Vagina (tissue), 2 donors: ENCODE measurements around the gene MRTFB. TPM values are rescaled to one million over a fixed set of nuclear protein-coding genes. Genes with fewer than 3 reads are reported as not detected.

ENCODE experiments used
- DNase-seq, 2 donors: peaks; one replicate each; pipeline ENCODE4 v3.0.0-alpha.2; 2017; ENCODE audit errors: extremely low spot score in 2 of 2
- H3K27ac ChIP-seq: fragments of 200-600 bp; sonication (generic); one replicate; pipeline ENCODE4 v1.5.1; 2019
- H3K27me3 ChIP-seq: fragments of 200-600 bp; sonication (generic); one replicate; pipeline ENCODE4 v1.5.1; 2019
- H3K36me3 ChIP-seq, 2 donors: fragments of 200-600 bp; sonication (generic); one replicate each; pipeline ENCODE4 v1.5.1; 2017 to 2019
- H3K4me1 ChIP-seq: fragments of 200-600 bp; sonication (generic); one replicate; pipeline ENCODE4 v1.5.1; 2019
- H3K4me3 ChIP-seq, 2 donors: fragments of 200-600 bp; sonication (generic); 1 replicate in 1 of 2; 2 replicates in 1 of 2; pipeline ENCODE4 v1.5.1; 2016 to 2019
- H3K9me3 ChIP-seq: fragments of 200-600 bp; sonication (generic); one replicate; pipeline ENCODE4 v1.5.1; 2019
- POLR2A ChIP-seq, 2 donors: fragments of 450-650 bp; IDR thresholded peaks; one replicate each; pipeline ENCODE4 v1.6.1; 2017; ENCODE audit warnings: antibody characterized with exemption in 2 of 2, mild to moderate bottlenecking in 2 of 2, moderate library complexity in 2 of 2
- POLR2AphosphoS5 ChIP-seq, 2 donors: sonication (generic); formaldehyde crosslinking; IDR thresholded peaks; one replicate each; pipeline ENCODE4 v1.9.0; 2017; ENCODE audit warnings: antibody characterized with exemption in 2 of 2, mild to moderate bottlenecking in 2 of 2, low read depth in 1 of 2; ENCODE audit not compliant: insufficient read depth in 1 of 2
- intact Hi-C: fragments of 100-400 bp; cut with DNase I; formaldehyde crosslinking; loops from one replicate; pipeline ENCODE4 v1.15.1; 2023
- total RNA-seq: library from RNA; depleted of rRNA; stranded (reverse); fragments of >200 nt; gene quantifications from one replicate; pipeline ENCODE4 v1.2.3, GENCODE V29; 2016
- TF ChIP-seq, protein P1 (sequence below), 3 experiments: fragments of 450-650 bp in 2 of 3; fragments of 200-600 bp in 1 of 3; sonication (generic) in 1 of 3; IDR thresholded peaks; one replicate each; pipeline ENCODE4 v1.5.1; 2017 to 2019; ENCODE audit warnings: antibody characterized with exemption in 3 of 3, mild to moderate bottlenecking in 2 of 3, moderate library complexity in 2 of 3

MRTFB gene
- total RNA-seq, 1 donor from 2014 or later = 103 TPM

DNA sequence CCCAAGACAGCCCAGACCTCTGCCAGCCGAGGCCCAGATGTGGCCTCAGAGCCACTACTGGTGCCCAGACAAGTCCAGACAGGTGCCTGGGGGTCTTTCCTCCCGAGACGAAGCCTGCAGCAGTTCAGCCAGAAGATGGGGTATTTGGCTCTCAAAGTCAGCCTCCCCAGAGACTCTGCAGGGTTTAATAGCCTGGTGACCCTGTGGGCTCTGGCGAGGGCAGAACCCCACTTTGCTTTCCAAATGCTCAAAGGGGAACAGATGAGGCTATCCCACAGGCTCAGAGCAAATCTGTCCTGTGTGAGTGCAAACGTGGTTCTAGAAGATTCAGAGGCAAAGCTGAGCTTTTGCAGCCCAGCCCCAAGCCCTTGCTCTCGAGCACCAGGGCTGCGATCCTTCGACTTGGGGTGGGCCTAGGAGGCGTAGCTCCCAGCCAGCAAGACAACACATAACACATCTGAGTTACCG lies 236.0 kb downstream of the MRTFB start:
- H3K4me3 ChIP-seq = no peak overlapping the region
- TF ChIP-seq POLR2A (IDR thresholded peaks at IDR 0.05) = no peak
- TF ChIP-seq, protein P1, sequence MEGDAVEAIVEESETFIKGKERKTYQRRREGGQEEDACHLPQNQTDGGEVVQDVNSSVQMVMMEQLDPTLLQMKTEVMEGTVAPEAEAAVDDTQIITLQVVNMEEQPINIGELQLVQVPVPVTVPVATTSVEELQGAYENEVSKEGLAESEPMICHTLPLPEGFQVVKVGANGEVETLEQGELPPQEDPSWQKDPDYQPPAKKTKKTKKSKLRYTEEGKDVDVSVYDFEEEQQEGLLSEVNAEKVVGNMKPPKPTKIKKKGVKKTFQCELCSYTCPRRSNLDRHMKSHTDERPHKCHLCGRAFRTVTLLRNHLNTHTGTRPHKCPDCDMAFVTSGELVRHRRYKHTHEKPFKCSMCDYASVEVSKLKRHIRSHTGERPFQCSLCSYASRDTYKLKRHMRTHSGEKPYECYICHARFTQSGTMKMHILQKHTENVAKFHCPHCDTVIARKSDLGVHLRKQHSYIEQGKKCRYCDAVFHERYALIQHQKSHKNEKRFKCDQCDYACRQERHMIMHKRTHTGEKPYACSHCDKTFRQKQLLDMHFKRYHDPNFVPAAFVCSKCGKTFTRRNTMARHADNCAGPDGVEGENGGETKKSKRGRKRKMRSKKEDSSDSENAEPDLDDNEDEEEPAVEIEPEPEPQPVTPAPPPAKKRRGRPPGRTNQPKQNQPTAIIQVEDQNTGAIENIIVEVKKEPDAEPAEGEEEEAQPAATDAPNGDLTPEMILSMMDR (IDR thresholded peaks at IDR 0.05) = no peak
- no peak for TF ChIP-seq POLR2AphosphoS5 (IDR thresholded peaks at IDR 0.05; ENCODE audit: insufficient read depth in 1 of 2, low read depth in 1 of 2)
- peak overlapping the region; percentile 69 for H3K27ac ChIP-seq
- H3K27me3 ChIP-seq = no peaks in the 10 kb centered on the region
- H3K36me3 ChIP-seq = no peaks in the 10 kb centered on the region
- intact Hi-C loops = no loop called here
- H3K9me3 ChIP-seq = no peaks in the 10 kb centered on the region
- no peak for DNase-seq
- H3K4me1 ChIP-seq = peaks cover 63% of the 10 kb centered on the region

GRCh38 chr16:14307527-14308367 lies 236.6 kb downstream of the MRTFB start:
- TF ChIP-seq, protein P1 (IDR thresholded peaks at IDR 0.05) = no peak
- TF ChIP-seq POLR2AphosphoS5 (IDR thresholded peaks at IDR 0.05; ENCODE audit: insufficient read depth in 1 of 2, low read depth in 1 of 2) (no peak), POLR2A (IDR thresholded peaks at IDR 0.05) (no peak)
- Histone ChIP-seq H3K27me3 (no peaks in the 10 kb centered on the region), H3K36me3 (no peaks in the 10 kb centered on the region), H3K27ac (peak overlapping the region; percentile 69), H3K9me3 (no peaks in the 10 kb centered on the region), H3K4me3 (no peak overlapping the region), H3K4me1 (peaks cover 63% of the 10 kb centered on the region)
- DNase-seq = no peak
- intact Hi-C loops = no loop called here

DNA sequence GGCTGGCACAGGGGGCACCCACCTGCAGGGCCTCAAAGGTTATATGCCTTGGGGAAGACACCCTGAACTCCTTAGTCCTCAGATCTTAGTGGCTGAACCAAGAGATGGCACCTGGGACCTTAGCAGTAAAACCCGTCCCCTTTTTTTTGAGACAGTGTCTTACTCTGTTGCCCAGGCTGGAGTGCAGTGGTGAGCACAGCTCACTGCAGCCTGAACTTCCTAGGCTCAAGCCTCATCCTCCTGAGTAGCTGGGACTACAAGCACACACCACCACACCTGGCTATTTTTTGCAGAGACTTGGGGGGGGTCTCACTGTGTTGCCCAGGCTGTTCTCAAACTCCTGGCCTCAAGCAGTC lies 237.2 kb downstream of the MRTFB start:
- Histone ChIP-seq H3K27me3 (no peaks in the 10 kb centered on the region), H3K9me3 (no peaks in the 10 kb centered on the region), H3K36me3 (no peaks in the 10 kb centered on the region), H3K27ac (peak overlapping the region; percentile 69), H3K4me1 (peaks cover 67% of the 10 kb centered on the region), H3K4me3 (no peak overlapping the region)
- TF ChIP-seq POLR2A (IDR thresholded peaks at IDR 0.05) (no peak), POLR2AphosphoS5 (IDR thresholded peaks at IDR 0.05; ENCODE audit: insufficient read depth in 1 of 2, low read depth in 1 of 2) (no peak)
- TF ChIP-seq, protein P1 (IDR thresholded peaks at IDR 0.05) = no peak
- intact Hi-C loops = no loop called here
- DNase-seq = no peak

GRCh38 chr16:14309001-14309886 lies 238.1 kb downstream of the MRTFB start:
- H3K4me3 ChIP-seq = no peak overlapping the region
- no peak for DNase-seq

More at GRCh38 chr16:14309001-14309886, 238.1 kb downstream of the MRTFB start:
- TF ChIP-seq POLR2A (IDR thresholded peaks at IDR 0.05) = no peak
- TF ChIP-seq, protein P1 (IDR thresholded peaks at IDR 0.05) = no peak
- TF ChIP-seq POLR2AphosphoS5 (IDR thresholded peaks at IDR 0.05; ENCODE audit: insufficient read depth in 1 of 2, low read depth in 1 of 2) = no peak
- H3K9me3 ChIP-seq = no peaks in the 10 kb centered on the region
- no peaks in the 10 kb centered on the region for H3K27me3 ChIP-seq
- intact Hi-C loops = no loop called here
- no peaks in the 10 kb centered on the region for H3K36me3 ChIP-seq
- H3K4me1 ChIP-seq = peaks cover 72% of the 10 kb centered on the region
- peak overlapping the region; percentile 4 for H3K27ac ChIP-seq
